ENCODE measurements around the gene TNFSF11.

Gene TNFSF11

GRCh38 chr13:42656161-42656560 is 82.2 kb downstream of the TNFSF11 start:
- DNase-seq: no peak

GRCh38 chr13:42656958-42657357 is 83.0 kb downstream of the TNFSF11 start:
- no peak for DNase-seq
